Kidney epithelial cell (primary cell): ENCODE results near the gene OMD. TPM values are rescaled to one million over a fixed set of nuclear protein-coding genes. Genes with fewer than 3 reads are reported as not detected.

Experiments used
- DNase-seq: peaks from one replicate; pipeline ENCODE4 v3.0.0-alpha.2; 2010; ENCODE audit warnings: low read depth
- H3K27me3 ChIP-seq: 2 replicates; pipeline ENCODE4 v1.6.0; 2011; ENCODE audit warnings: low read length; ENCODE audit not compliant: control insufficient read depth, insufficient read depth
- H3K36me3 ChIP-seq: 2 replicates; pipeline ENCODE4 v1.5.1; 2011; ENCODE audit warnings: low read length; ENCODE audit not compliant: control insufficient read depth, insufficient read depth
- H3K4me3 ChIP-seq: 2 replicates; pipeline ENCODE4 v1.5.1; 2011; ENCODE audit warnings: low read depth, mild to moderate bottlenecking, control low read depth, low read length
- CTCF ChIP-seq: IDR thresholded peaks from 2 replicates; pipeline ENCODE4 v1.5.1; 2011; ENCODE audit warnings: mild to moderate bottlenecking, moderate library complexity, low read length, control low read depth, inconsistent platforms; ENCODE audit not compliant: insufficient read depth, poor library complexity, severe bottlenecking
- total RNA-seq: library from RNA; depleted of rRNA; stranded (reverse); fragments of >200 nt; gene quantifications from 2 replicates; pipeline ENCODE4 v1.2.3, GENCODE V29; 2015

Gene OMD
- total RNA-seq, 1 donor from 2014 or later = not detected

GRCh38 chr9:92385953-92386352, 38.3 kb downstream of the OMD start:
- DNase-seq = no peak
- Histone ChIP-seq H3K27me3 (no peaks in the 10 kb centered on the region), H3K36me3 (no peaks in the 10 kb centered on the region), H3K4me3 (no peak overlapping the region)
- TF ChIP-seq CTCF = no peak

GRCh38 chr9:92385477-92385876, 38.8 kb downstream of the OMD start:
- Histone ChIP-seq H3K4me3 (no peak overlapping the region), H3K36me3 (no peaks in the 10 kb centered on the region), H3K27me3 (no peaks in the 10 kb centered on the region)
- DNase-seq = no peak
- no peak for TF ChIP-seq CTCF

- no peak for DNase-seq
- no peaks in the 10 kb centered on the region for H3K36me3 ChIP-seq
Observed at GRCh38 chr9:92385001-92385400, 39.3 kb downstream of the OMD start.

GRCh38 chr9:92384375-92384774, 39.9 kb downstream of the OMD start:
- TF ChIP-seq CTCF = no peak
- H3K4me3 ChIP-seq = no peak overlapping the region
- no peaks in the 10 kb centered on the region for H3K27me3 ChIP-seq
- H3K36me3 ChIP-seq = no peaks in the 10 kb centered on the region
- no peak for DNase-seq

More at GRCh38 chr9:92385001-92385400, 39.3 kb downstream of the OMD start:
- no peak for TF ChIP-seq CTCF
- Histone ChIP-seq H3K27me3 (no peaks in the 10 kb centered on the region), H3K4me3 (no peak overlapping the region)

- no peak for TF ChIP-seq CTCF
- Histone ChIP-seq H3K4me3 (no peak overlapping the region), H3K27me3 (no peaks in the 10 kb centered on the region), H3K36me3 (no peaks in the 10 kb centered on the region)
- DNase-seq = no peak
Observed at GRCh38 chr9:92381775-92382174, 42.5 kb downstream of the OMD start.

- no peak overlapping the region for H3K4me3 ChIP-seq
- no peak for DNase-seq
- TF ChIP-seq CTCF = no peak
- H3K27me3 ChIP-seq = no peaks in the 10 kb centered on the region
- H3K36me3 ChIP-seq = no peaks in the 10 kb centered on the region
Observed at GRCh38 chr9:92380603-92381002, 43.7 kb downstream of the OMD start.
